Activated T-cell treated with anti-CD3 and anti-CD28 coated beads, Interleukin-2, amount 50 U/mL, for 48 hours (primary cell): ENCODE data around the gene ARL17B.
"Not testable (repeated sequence)": the region's sequence is repeated elsewhere in the genome, so short reads cannot be mapped to it uniquely, and the experiment has no call there.

Source experiments
- DNase-seq, 2 experiments: peaks; one replicate each; pipeline ENCODE4 v3.0.0-alpha.2; 2020

Gene ARL17B

GRCh38 chr17:46287587-46287986, 74.0 kb downstream of the ARL17B start:
- not testable (repeated sequence) for DNase-seq

- DNase-seq: not testable (repeated sequence)
Measured at GRCh38 chr17:46286764-46287221, 74.8 kb downstream of the ARL17B start.

GRCh38 chr17:46285500-46285899, 76.1 kb downstream of the ARL17B start:
- DNase-seq: not testable (repeated sequence)

- DNase-seq: peak; percentile 48 to 53
Measured at GRCh38 chr17:46284467-46284866, 77.1 kb downstream of the ARL17B start.

- DNase-seq: not testable (repeated sequence)
Measured at GRCh38 chr17:46282635-46283034, 78.9 kb downstream of the ARL17B start.

GRCh38 chr17:46281336-46281735, 80.2 kb downstream of the ARL17B start:
- DNase-seq: not testable (repeated sequence)

GRCh38 chr17:46276728-46277479, 84.7 kb downstream of the ARL17B start:
- not testable (repeated sequence) for DNase-seq

- no peak for DNase-seq
Measured at GRCh38 chr17:46274238-46274637, 87.3 kb downstream of the ARL17B start.

- DNase-seq: no peak
Measured at GRCh38 chr17:46273541-46274236, 87.9 kb downstream of the ARL17B start.

- no peak for DNase-seq
Measured at GRCh38 chr17:46270032-46270431, 91.5 kb downstream of the ARL17B start.

GRCh38 chr17:46266656-46267544, 94.7 kb downstream of the ARL17B start:
- peak; percentile 84 to 89 for DNase-seq

- DNase-seq: not testable (repeated sequence)
Measured at GRCh38 chr17:46266063-46266655, 95.4 kb downstream of the ARL17B start.

- DNase-seq: no peak
Measured at GRCh38 chr17:46264456-46265198, 96.9 kb downstream of the ARL17B start.

- DNase-seq: no peak
Measured at GRCh38 chr17:46262271-46262670, 99.3 kb downstream of the ARL17B start.

GRCh38 chr17:46259845-46260661, 101.5 kb downstream of the ARL17B start:
- not testable (repeated sequence) for DNase-seq

- not testable (repeated sequence) for DNase-seq
Measured at GRCh38 chr17:46256369-46256768, 105.2 kb downstream of the ARL17B start.

GRCh38 chr17:46254215-46254614, 107.4 kb downstream of the ARL17B start:
- DNase-seq: not testable (repeated sequence)

- peak; percentile 81 to 84 for DNase-seq
Measured at GRCh38 chr17:46253722-46254121, 107.8 kb downstream of the ARL17B start.

- not testable (repeated sequence) for DNase-seq
Measured at GRCh38 chr17:46252804-46253203, 108.8 kb downstream of the ARL17B start.

GRCh38 chr17:46249153-46249552, 112.4 kb downstream of the ARL17B start:
- DNase-seq: not testable (repeated sequence)
